WTC11 (cell line): ENCODE measurements around the gene HOXB6.

Experiments used
- AFF4 ChIP-seq: sonication (generic); formaldehyde crosslinking; IDR thresholded peaks from 2 replicates; pipeline ENCODE4 v1.8.1; 2023; ENCODE audit warnings: mild to moderate bottlenecking, missing genetic modification reagents, borderline replicate concordance
- ARID4B ChIP-seq: sonication (generic); formaldehyde crosslinking; IDR thresholded peaks from 2 replicates; pipeline ENCODE4 v1.8.0; 2023; ENCODE audit warnings: missing genetic modification reagents, mild to moderate bottlenecking, borderline replicate concordance
- ATF2 ChIP-seq: sonication (generic); formaldehyde crosslinking; IDR thresholded peaks from 2 replicates; pipeline ENCODE4 v1.8.1; 2022; ENCODE audit warnings: low read depth, missing genetic modification reagents, borderline replicate concordance
- CREB1 ChIP-seq: sonication (generic); formaldehyde crosslinking; IDR thresholded peaks from 2 replicates; pipeline ENCODE4 v1.8.0; 2023; ENCODE audit warnings: mild to moderate bottlenecking, missing genetic modification reagents
- CTCF ChIP-seq: fragments of 200-600 bp; IDR thresholded peaks from 2 replicates; pipeline ENCODE4 v1.8.0; 2022; ENCODE audit warnings: antibody characterized with exemption
- ELF4 ChIP-seq: sonication (generic); formaldehyde crosslinking; IDR thresholded peaks from 2 replicates; pipeline ENCODE4 v1.8.1; 2022; ENCODE audit warnings: low read depth, mild to moderate bottlenecking, moderate library complexity, missing genetic modification reagents
- FOXJ3 ChIP-seq: sonication (generic); formaldehyde crosslinking; IDR thresholded peaks from 2 replicates; pipeline ENCODE4 v1.9.0; 2021; ENCODE audit warnings: missing genetic modification reagents, mild to moderate bottlenecking, borderline replicate concordance
- NR3C1 ChIP-seq: sonication (generic); formaldehyde crosslinking; conservative IDR thresholded peaks from 2 replicates; pipeline ENCODE4 v1.8.1; 2023; ENCODE audit warnings: low read depth, mild to moderate bottlenecking, missing genetic modification reagents
- ZNF121 ChIP-seq: sonication (generic); formaldehyde crosslinking; IDR thresholded peaks from 2 replicates; pipeline ENCODE4 v1.8.0; 2023; ENCODE audit warnings: missing genetic modification reagents

GRCh38 chr17:48553190-48553547 is 51.6 kb downstream of the HOXB6 start:
- TF ChIP-seq ARID4B (CRISPR knock-in tag) (no peak), AFF4 (no peak), CTCF (no peak), ELF4 (CRISPR knock-in tag) (no peak), ZNF121 (CRISPR knock-in tag) (no peak), ATF2 (CRISPR knock-in tag) (no peak), FOXJ3 (CRISPR knock-in tag) (no peak), CREB1 (CRISPR knock-in tag) (no peak), NR3C1 (CRISPR knock-in tag) (no peak)
